Measurements from ENCODE around the gene TSPAN18.

Gene TSPAN18

DNA sequence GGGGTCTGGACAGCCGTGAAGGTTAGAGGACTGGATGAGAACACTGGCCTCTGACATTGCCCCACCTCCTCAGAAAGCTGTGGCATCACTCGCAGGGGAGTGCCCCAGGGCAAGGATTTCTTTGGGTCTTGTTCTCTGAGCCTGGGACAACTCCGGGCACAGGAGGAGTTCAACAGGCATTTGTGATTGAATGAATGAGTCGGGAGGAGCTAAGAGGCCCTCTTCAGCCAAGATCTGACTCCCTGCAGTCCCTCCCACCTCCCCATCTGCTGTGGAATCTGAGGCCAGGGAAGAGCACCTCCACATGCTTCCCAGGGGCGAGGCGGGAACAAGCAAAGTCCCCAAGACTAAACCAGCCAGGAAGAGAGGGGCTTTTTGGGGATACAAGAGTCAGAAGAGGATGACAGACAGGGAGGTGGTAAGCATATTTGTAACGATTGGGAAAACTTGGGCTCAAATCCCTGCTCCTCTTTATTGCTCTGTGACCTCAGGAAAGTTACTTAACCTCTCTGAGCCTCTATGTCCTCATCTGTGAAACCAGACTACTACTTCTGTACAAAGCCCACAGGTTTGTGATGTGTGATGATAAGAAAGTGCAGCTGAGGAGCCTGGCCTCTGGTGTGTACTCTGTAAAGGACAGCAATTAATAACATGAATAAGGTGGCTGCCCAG lies 217.6 kb downstream of the TSPAN18 start:
- TF ChIP-seq, protein P1, sequence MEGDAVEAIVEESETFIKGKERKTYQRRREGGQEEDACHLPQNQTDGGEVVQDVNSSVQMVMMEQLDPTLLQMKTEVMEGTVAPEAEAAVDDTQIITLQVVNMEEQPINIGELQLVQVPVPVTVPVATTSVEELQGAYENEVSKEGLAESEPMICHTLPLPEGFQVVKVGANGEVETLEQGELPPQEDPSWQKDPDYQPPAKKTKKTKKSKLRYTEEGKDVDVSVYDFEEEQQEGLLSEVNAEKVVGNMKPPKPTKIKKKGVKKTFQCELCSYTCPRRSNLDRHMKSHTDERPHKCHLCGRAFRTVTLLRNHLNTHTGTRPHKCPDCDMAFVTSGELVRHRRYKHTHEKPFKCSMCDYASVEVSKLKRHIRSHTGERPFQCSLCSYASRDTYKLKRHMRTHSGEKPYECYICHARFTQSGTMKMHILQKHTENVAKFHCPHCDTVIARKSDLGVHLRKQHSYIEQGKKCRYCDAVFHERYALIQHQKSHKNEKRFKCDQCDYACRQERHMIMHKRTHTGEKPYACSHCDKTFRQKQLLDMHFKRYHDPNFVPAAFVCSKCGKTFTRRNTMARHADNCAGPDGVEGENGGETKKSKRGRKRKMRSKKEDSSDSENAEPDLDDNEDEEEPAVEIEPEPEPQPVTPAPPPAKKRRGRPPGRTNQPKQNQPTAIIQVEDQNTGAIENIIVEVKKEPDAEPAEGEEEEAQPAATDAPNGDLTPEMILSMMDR (IDR thresholded peaks at IDR 0.05; ENCODE audit: low read depth, low read length), result no peak
- in situ Hi-C loops (cut with HindIII; ENCODE audit: low sequenced_read_pairs), result no loop called here
- no peak overlapping the region for H3K4me3 ChIP-seq (ENCODE audit: low read depth, low read length)
- DNase-seq (ENCODE audit: low read depth, low spot score), result no peak

DNA sequence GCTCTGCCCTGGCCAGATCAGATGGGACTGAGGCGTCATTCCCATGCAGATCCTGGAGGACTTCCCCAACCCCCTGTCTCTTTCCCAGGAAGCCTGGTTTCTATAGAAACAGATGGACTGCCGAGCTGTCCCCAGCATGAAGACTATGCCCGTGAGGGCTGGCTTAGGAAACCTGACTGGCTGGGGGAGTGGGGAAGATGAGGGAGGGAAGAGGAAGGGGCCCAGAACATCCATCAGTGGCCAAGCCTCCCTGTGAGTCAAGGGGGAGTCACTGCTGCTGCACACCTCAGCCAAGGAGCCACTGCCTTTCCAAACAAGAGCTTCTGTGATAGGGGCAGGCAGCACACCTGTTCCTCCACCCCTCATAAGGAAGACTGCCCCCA lies 218.1 kb downstream of the TSPAN18 start:
- TF ChIP-seq, protein P1 (IDR thresholded peaks at IDR 0.05; ENCODE audit: low read depth, low read length), result no peak

DNA sequence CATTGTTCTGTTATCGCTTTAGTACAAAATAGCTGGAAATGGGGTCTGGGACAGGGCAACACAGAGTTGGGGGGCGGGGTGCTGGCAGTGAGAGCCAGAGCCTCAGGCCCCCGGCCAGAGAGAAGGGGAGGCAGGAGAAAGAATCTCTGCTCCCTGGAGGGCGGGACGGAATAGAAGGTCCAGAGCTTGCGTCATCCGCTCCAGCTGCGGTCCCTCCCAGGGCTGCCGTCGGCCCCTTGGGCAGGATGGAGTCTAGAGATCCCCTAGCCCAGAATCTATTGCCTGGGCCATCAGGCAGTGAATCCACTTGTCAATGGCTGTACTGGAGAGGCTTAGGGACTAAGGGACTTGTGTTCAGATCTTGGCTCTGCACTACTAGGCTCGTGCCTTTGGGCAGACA lies 218.9 kb downstream of the TSPAN18 start:
- no peak overlapping the region for H3K4me3 ChIP-seq (ENCODE audit: low read depth, low read length)
- no peak for DNase-seq (ENCODE audit: low read depth, low spot score)
- in situ Hi-C loops (cut with HindIII; ENCODE audit: low sequenced_read_pairs), result no loop called here
- TF ChIP-seq, protein P1 (IDR thresholded peaks at IDR 0.05; ENCODE audit: low read depth, low read length), result no peak

More for the DNA sequence above, 218.1 kb downstream of the TSPAN18 start:
- DNase-seq (ENCODE audit: low read depth, low spot score), result no peak
- in situ Hi-C loops (cut with HindIII; ENCODE audit: low sequenced_read_pairs), result no loop called here
- no peak overlapping the region for H3K4me3 ChIP-seq (ENCODE audit: low read depth, low read length)

DNA sequence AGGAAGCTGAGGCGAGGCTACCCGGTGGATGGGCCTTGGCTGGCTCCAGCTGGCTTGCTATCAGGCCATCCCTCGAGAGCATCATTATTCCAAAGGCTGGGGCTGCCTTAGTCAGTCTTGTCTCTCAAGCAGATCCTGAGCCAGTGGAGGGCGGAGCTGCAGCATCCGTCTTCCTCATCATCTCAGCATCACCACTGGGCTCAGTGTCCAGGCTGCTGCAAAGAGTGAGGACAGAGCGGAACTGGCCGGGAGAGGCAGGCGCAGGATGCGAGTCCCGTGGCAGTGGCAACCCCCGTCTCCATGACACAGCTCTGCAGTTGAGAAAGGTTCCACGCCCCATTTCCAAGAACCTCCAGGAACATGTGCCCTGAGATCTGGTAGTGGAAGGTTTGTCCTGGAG lies 219.5 kb downstream of the TSPAN18 start:
- in situ Hi-C loops (cut with HindIII; ENCODE audit: low sequenced_read_pairs), result no loop called here

DNA sequence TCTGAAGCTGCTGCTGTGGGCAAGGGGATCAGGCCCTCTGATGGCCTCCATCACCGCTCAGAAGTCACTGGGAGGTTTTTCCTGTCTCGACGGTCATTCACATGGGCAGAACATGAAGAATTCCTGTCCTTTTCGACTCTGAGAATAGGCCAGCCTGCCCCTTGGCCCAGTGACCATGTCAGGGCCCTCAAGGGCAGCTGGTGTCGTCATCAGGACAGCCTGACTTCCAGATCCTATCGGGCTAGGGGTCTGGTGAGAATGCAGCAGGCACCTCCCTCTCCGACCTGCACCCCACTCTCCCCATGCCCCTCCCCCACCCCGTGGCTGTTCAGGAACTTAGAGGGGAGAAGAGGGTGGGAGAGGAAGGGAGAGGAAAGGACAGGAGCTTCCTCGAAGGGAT lies 220.4 kb downstream of the TSPAN18 start:
- no peak for DNase-seq (ENCODE audit: low read depth, low spot score)
- in situ Hi-C loops (cut with HindIII; ENCODE audit: low sequenced_read_pairs), result no loop called here
- H3K4me3 ChIP-seq (ENCODE audit: low read depth, low read length), result no peak overlapping the region
- TF ChIP-seq, protein P1 (IDR thresholded peaks at IDR 0.05; ENCODE audit: low read depth, low read length), result no peak

More for the DNA sequence above, 219.5 kb downstream of the TSPAN18 start:
- no peak for DNase-seq (ENCODE audit: low read depth, low spot score)
- TF ChIP-seq, protein P1 (IDR thresholded peaks at IDR 0.05; ENCODE audit: low read depth, low read length), result no peak
- no peak overlapping the region for H3K4me3 ChIP-seq (ENCODE audit: low read depth, low read length)

DNA sequence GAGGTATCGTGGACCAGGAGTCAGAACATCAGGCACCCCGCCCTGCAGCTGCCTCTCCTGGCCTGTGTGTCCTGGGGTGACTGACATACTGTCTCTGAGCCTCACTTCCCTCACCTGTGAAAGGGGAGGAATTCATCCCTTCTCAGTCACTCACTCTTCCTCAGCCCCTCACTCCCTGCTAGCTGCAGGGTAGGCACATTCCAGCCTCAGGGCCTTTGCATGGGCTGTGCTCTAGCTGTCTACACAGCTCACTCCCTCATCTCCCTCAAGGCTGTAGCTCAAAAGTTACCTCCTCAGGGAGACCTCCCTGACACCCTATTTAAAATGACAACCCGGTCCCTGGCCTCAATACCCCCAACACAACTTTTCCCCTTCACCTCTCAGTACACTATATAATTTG lies 221.4 kb downstream of the TSPAN18 start:
- DNase-seq (ENCODE audit: low read depth, low spot score), result no peak
- in situ Hi-C loops (cut with HindIII; ENCODE audit: low sequenced_read_pairs), result no loop called here
- TF ChIP-seq, protein P1 (IDR thresholded peaks at IDR 0.05; ENCODE audit: low read depth, low read length), result no peak
- no peak overlapping the region for H3K4me3 ChIP-seq (ENCODE audit: low read depth, low read length)
